ENCODE results near the gene GLUL.
"Not testable (repeated sequence)": the region's sequence is repeated elsewhere in the genome, so short reads cannot be mapped to it uniquely, and the experiment has no call there.

GLUL gene

GRCh38 chr1:182359645-182360044 is 31.9 kb downstream of the GLUL start:
- no peak for DNase-seq

GRCh38 chr1:182357913-182358312 is 33.7 kb downstream of the GLUL start:
- no peak for DNase-seq

- DNase-seq: no peak
Observed at GRCh38 chr1:182357171-182357570, 34.4 kb downstream of the GLUL start.

- no peak for DNase-seq
Observed at GRCh38 chr1:182355723-182356098, 35.9 kb downstream of the GLUL start.

- DNase-seq: no peak
Observed at GRCh38 chr1:182351790-182352364, 39.7 kb downstream of the GLUL start.

- DNase-seq: no peak
Observed at GRCh38 chr1:182350839-182351238, 40.8 kb downstream of the GLUL start.

- no peak for DNase-seq
Observed at GRCh38 chr1:182348961-182349747, 42.4 kb downstream of the GLUL start.

GRCh38 chr1:182347019-182347418 is 44.6 kb downstream of the GLUL start:
- no peak for DNase-seq

GRCh38 chr1:182340233-182341058 is 51.1 kb downstream of the GLUL start:
- no peak for DNase-seq

- no peak for DNase-seq
Observed at GRCh38 chr1:182339684-182340083, 51.9 kb downstream of the GLUL start.

- no peak for DNase-seq
Observed at GRCh38 chr1:182338806-182339370, 52.7 kb downstream of the GLUL start.

GRCh38 chr1:182337736-182338571 is 53.6 kb downstream of the GLUL start:
- DNase-seq: no peak

- DNase-seq: no peak
Observed at GRCh38 chr1:182335771-182336566, 55.6 kb downstream of the GLUL start.

- not testable (repeated sequence) for DNase-seq
Observed at GRCh38 chr1:182333071-182333571, 58.5 kb downstream of the GLUL start.

GRCh38 chr1:182332261-182333060 is 59.1 kb downstream of the GLUL start:
- no peak for DNase-seq
